SK-N-SH treated with all-trans-retinoic acid at 6 μM for 48 hours (cell line): ENCODE measurements around the gene KLHL33.

Experiments used
- BACH2 ChIP-seq: fragments of 250-450 bp; sonication (Bioruptor Pico); IDR thresholded peaks from 2 replicates; pipeline ENCODE4 v1.9.0; 2021; ENCODE audit warnings: mild to moderate bottlenecking, borderline replicate concordance
- CREB5 ChIP-seq: fragments of 250-450 bp; sonication (Bioruptor Pico); IDR thresholded peaks from 2 replicates; pipeline ENCODE4 v1.5.1; 2020; ENCODE audit warnings: low read depth, mild to moderate bottlenecking, moderate library complexity
- CSRNP3 ChIP-seq: fragments of 250-450 bp; sonication (Bioruptor Pico); IDR thresholded peaks from 2 replicates; pipeline ENCODE4 v1.5.1; 2021; ENCODE audit warnings: mild to moderate bottlenecking, moderate library complexity
- OSR1 ChIP-seq: fragments of 250-450 bp; sonication (Bioruptor Pico); IDR thresholded peaks from 2 replicates; pipeline ENCODE4 v1.8.0; 2022; ENCODE audit warnings: moderate library complexity, mild to moderate bottlenecking, inconsistent platforms
- PATZ1 ChIP-seq: fragments of 250-450 bp; sonication (Bioruptor Pico); IDR thresholded peaks from 2 replicates; pipeline ENCODE4 v1.8.0; 2020; ENCODE audit warnings: mild to moderate bottlenecking, moderate library complexity, borderline replicate concordance
- POU6F1 ChIP-seq: fragments of 250-450 bp; sonication (Bioruptor Pico); IDR thresholded peaks from 2 replicates; pipeline ENCODE4 v1.8.0; 2021; ENCODE audit warnings: low read depth, mild to moderate bottlenecking, moderate library complexity, borderline replicate concordance
- PPARA ChIP-seq: fragments of 250-450 bp; sonication (Bioruptor Pico); IDR thresholded peaks from 2 replicates; pipeline ENCODE4 v1.5.0; 2020; ENCODE audit warnings: mild to moderate bottlenecking, borderline replicate concordance
- RARB ChIP-seq: fragments of 250-450 bp; sonication (Bioruptor Pico); IDR thresholded peaks from 2 replicates; pipeline ENCODE4 v1.8.0; 2021; ENCODE audit warnings: mild to moderate bottlenecking, moderate library complexity
- TOX ChIP-seq: fragments of 250-450 bp; sonication (Bioruptor Pico); IDR thresholded peaks from 2 replicates; pipeline ENCODE4 v1.8.0; 2021; ENCODE audit warnings: mild to moderate bottlenecking, moderate library complexity, borderline replicate concordance
- TSHZ2 ChIP-seq: fragments of 250-450 bp; sonication (Bioruptor Pico); IDR thresholded peaks from 2 replicates; pipeline ENCODE4 v1.5.0; 2020; ENCODE audit warnings: mild to moderate bottlenecking, moderate library complexity
- ZFP3 ChIP-seq: fragments of 250-450 bp; sonication (Bioruptor Pico); IDR thresholded peaks from 2 replicates; pipeline ENCODE4 v1.5.0; 2020; ENCODE audit warnings: mild to moderate bottlenecking, moderate library complexity

- TF ChIP-seq RARB (CRISPR knock-in tag): no peak
- no peak for TF ChIP-seq ZFP3 (CRISPR knock-in tag)
- no peak for TF ChIP-seq TSHZ2 (CRISPR knock-in tag)
- TF ChIP-seq PPARA (CRISPR knock-in tag): no peak
- TF ChIP-seq PATZ1: no peak
- no peak for TF ChIP-seq CREB5 (CRISPR knock-in tag)
- no peak for TF ChIP-seq POU6F1 (CRISPR knock-in tag)
- TF ChIP-seq OSR1 (CRISPR knock-in tag): no peak
- no peak for TF ChIP-seq CSRNP3 (CRISPR knock-in tag)
- no peak for TF ChIP-seq BACH2 (CRISPR knock-in tag)
- TF ChIP-seq TOX (CRISPR knock-in tag): no peak
Measured at GRCh38 chr14:20436363-20436755, 393 bp upstream of the KLHL33 start.
